Memory B cell (primary cell): ENCODE data around the gene OBSCN.

Source experiments
- ATAC-seq: fragments of 150-1000 bp; cut with Tn5 transposase; 2 replicates; pipeline ENCODE4 v1.10.0; 2021; ENCODE audit warnings: low read depth, mild to moderate bottlenecking, moderate library complexity
- DNase-seq, 2 donors: peaks; one replicate each; pipeline ENCODE4 v3.0.0; 2022; ENCODE audit warnings: low spot score in 2 of 2
- H3K27ac Mint-ChIP-seq: one replicate; pipeline ENCODE4 v1.8.0; 2022; ENCODE audit warnings: mild to moderate bottlenecking, moderate library complexity, mixed read lengths
- H3K27me3 Mint-ChIP-seq: one replicate; pipeline ENCODE4 v1.8.0; 2022; ENCODE audit warnings: mixed read lengths
- H3K36me3 Mint-ChIP-seq: one replicate; pipeline ENCODE4 v1.8.0; 2022; ENCODE audit warnings: mild to moderate bottlenecking, mixed read lengths
- H3K4me1 Mint-ChIP-seq: one replicate; pipeline ENCODE4 v1.8.0; 2022; ENCODE audit warnings: mixed read lengths
- H3K4me3 Mint-ChIP-seq: one replicate; pipeline ENCODE4 v1.8.0; 2022; ENCODE audit warnings: mild to moderate bottlenecking, moderate library complexity, mixed read lengths
- H3K9me3 Mint-ChIP-seq: one replicate; pipeline ENCODE4 v1.8.0; 2022; ENCODE audit warnings: mixed read lengths

OBSCN gene

GRCh38 chr1:228280106-228280901, 72.5 kb downstream of the OBSCN start:
- Mint-ChIP-seq H3K4me1 (peaks cover 2% of the 10 kb centered on the region), H3K36me3 (peaks cover 2% of the 10 kb centered on the region), H3K4me3 (no peak overlapping the region), H3K9me3 (no peaks in the 10 kb centered on the region), H3K27me3 (no peaks in the 10 kb centered on the region), H3K27ac (no peak overlapping the region)
- ATAC-seq (no peak), DNase-seq (no peak)

GRCh38 chr1:228280961-228281591, 73.2 kb downstream of the OBSCN start:
- no peak overlapping the region for H3K4me3 Mint-ChIP-seq
- DNase-seq (no peak), ATAC-seq (no peak)
- H3K4me1 Mint-ChIP-seq, result peaks cover 2% of the 10 kb centered on the region
- no peaks in the 10 kb centered on the region for H3K9me3 Mint-ChIP-seq
- no peak overlapping the region for H3K27ac Mint-ChIP-seq
- H3K36me3 Mint-ChIP-seq, result peaks cover 2% of the 10 kb centered on the region
- H3K27me3 Mint-ChIP-seq, result no peaks in the 10 kb centered on the region

GRCh38 chr1:228281631-228282328, 73.9 kb downstream of the OBSCN start:
- peaks cover 2% of the 10 kb centered on the region for H3K4me1 Mint-ChIP-seq
- H3K27ac Mint-ChIP-seq, result no peak overlapping the region
- ATAC-seq (no peak), DNase-seq (no peak)
- no peak overlapping the region for H3K4me3 Mint-ChIP-seq
- no peaks in the 10 kb centered on the region for H3K27me3 Mint-ChIP-seq
- H3K36me3 Mint-ChIP-seq, result peaks cover 2% of the 10 kb centered on the region
- H3K9me3 Mint-ChIP-seq, result no peaks in the 10 kb centered on the region

GRCh38 chr1:228282329-228283042, 74.6 kb downstream of the OBSCN start:
- no peak overlapping the region for H3K27ac Mint-ChIP-seq
- no peaks in the 10 kb centered on the region for H3K27me3 Mint-ChIP-seq
- peaks cover 2% of the 10 kb centered on the region for H3K36me3 Mint-ChIP-seq
- no peaks in the 10 kb centered on the region for H3K9me3 Mint-ChIP-seq
- no peak overlapping the region for H3K4me3 Mint-ChIP-seq
- H3K4me1 Mint-ChIP-seq, result no peaks in the 10 kb centered on the region
- ATAC-seq (no peak), DNase-seq (no peak)

GRCh38 chr1:228283043-228283371, 75.2 kb downstream of the OBSCN start:
- Mint-ChIP-seq H3K4me3 (no peak overlapping the region), H3K9me3 (no peaks in the 10 kb centered on the region), H3K27ac (no peak overlapping the region), H3K4me1 (no peaks in the 10 kb centered on the region), H3K36me3 (peaks cover 2% of the 10 kb centered on the region), H3K27me3 (no peaks in the 10 kb centered on the region)
- no peak for ATAC-seq
- no peak for DNase-seq

GRCh38 chr1:228283476-228284147, 75.8 kb downstream of the OBSCN start:
- Mint-ChIP-seq H3K27ac (no peak overlapping the region), H3K36me3 (peaks cover 2% of the 10 kb centered on the region), H3K4me3 (no peak overlapping the region), H3K9me3 (no peaks in the 10 kb centered on the region), H3K4me1 (no peaks in the 10 kb centered on the region), H3K27me3 (no peaks in the 10 kb centered on the region)
- DNase-seq (no peak), ATAC-seq (no peak)

- ATAC-seq (no peak), DNase-seq (no peak)
- no peaks in the 10 kb centered on the region for H3K27me3 Mint-ChIP-seq
- no peaks in the 10 kb centered on the region for H3K4me1 Mint-ChIP-seq
- H3K27ac Mint-ChIP-seq, result no peak overlapping the region
- peaks cover 2% of the 10 kb centered on the region for H3K36me3 Mint-ChIP-seq
- H3K9me3 Mint-ChIP-seq, result no peaks in the 10 kb centered on the region
- H3K4me3 Mint-ChIP-seq, result no peak overlapping the region
Measured at GRCh38 chr1:228284148-228284495, 76.3 kb downstream of the OBSCN start.

- Mint-ChIP-seq H3K27me3 (no peaks in the 10 kb centered on the region), H3K27ac (no peak overlapping the region)
Measured at GRCh38 chr1:228284521-228284920, 76.7 kb downstream of the OBSCN start.

GRCh38 chr1:228285661-228286504, 78.0 kb downstream of the OBSCN start:
- no peaks in the 10 kb centered on the region for H3K4me1 Mint-ChIP-seq
- H3K27me3 Mint-ChIP-seq, result no peaks in the 10 kb centered on the region
- H3K36me3 Mint-ChIP-seq, result peaks cover 2% of the 10 kb centered on the region
- no peaks in the 10 kb centered on the region for H3K9me3 Mint-ChIP-seq
- H3K27ac Mint-ChIP-seq, result no peak overlapping the region
- ATAC-seq (no peak), DNase-seq (no peak)
- no peak overlapping the region for H3K4me3 Mint-ChIP-seq

More at GRCh38 chr1:228284521-228284920, 76.7 kb downstream of the OBSCN start:
- H3K4me1 Mint-ChIP-seq, result no peaks in the 10 kb centered on the region
- DNase-seq (no peak), ATAC-seq (no peak)
- H3K9me3 Mint-ChIP-seq, result no peaks in the 10 kb centered on the region
- H3K4me3 Mint-ChIP-seq, result no peak overlapping the region
- H3K36me3 Mint-ChIP-seq, result peaks cover 2% of the 10 kb centered on the region

GRCh38 chr1:228286505-228287417, 78.9 kb downstream of the OBSCN start:
- no peak for DNase-seq

GRCh38 chr1:228287541-228288425, 79.9 kb downstream of the OBSCN start:
- DNase-seq, result no peak
- no peaks in the 10 kb centered on the region for H3K27me3 Mint-ChIP-seq
- ATAC-seq, result no peak
- H3K4me3 Mint-ChIP-seq, result no peak overlapping the region
- H3K4me1 Mint-ChIP-seq, result no peaks in the 10 kb centered on the region
- no peak overlapping the region for H3K27ac Mint-ChIP-seq
- no peaks in the 10 kb centered on the region for H3K9me3 Mint-ChIP-seq
- no peaks in the 10 kb centered on the region for H3K36me3 Mint-ChIP-seq

More at GRCh38 chr1:228286505-228287417, 78.9 kb downstream of the OBSCN start:
- H3K4me1 Mint-ChIP-seq, result no peaks in the 10 kb centered on the region
- no peaks in the 10 kb centered on the region for H3K27me3 Mint-ChIP-seq
- no peak for ATAC-seq
- H3K36me3 Mint-ChIP-seq, result peaks cover 2% of the 10 kb centered on the region
- H3K27ac Mint-ChIP-seq, result no peak overlapping the region
- H3K4me3 Mint-ChIP-seq, result no peak overlapping the region
- H3K9me3 Mint-ChIP-seq, result no peaks in the 10 kb centered on the region
